Esophagus (tissue), 2 donors: ENCODE measurements around the gene ANGPTL3. TPM values are rescaled to one million over a fixed set of nuclear protein-coding genes. Genes with fewer than 3 reads are reported as not detected.

Experiments used
- H3K27ac ChIP-seq, 2 donors: one replicate each; pipeline ENCODE4 v1.5.1; 2013; ENCODE audit warnings: low read depth in 2 of 2, mild to moderate bottlenecking in 2 of 2, inconsistent platforms in 1 of 2, low read length in 1 of 2, moderate library complexity in 1 of 2
- H3K27me3 ChIP-seq, 2 donors: one replicate each; pipeline ENCODE4 v1.6.1; 2013; ENCODE audit warnings: low read length in 2 of 2, control low read depth in 1 of 2, mild to moderate bottlenecking in 1 of 2; ENCODE audit not compliant: insufficient read depth in 2 of 2, control insufficient read depth in 1 of 2
- H3K36me3 ChIP-seq, 2 donors: one replicate each; pipeline ENCODE4 v1.6.1; 2013; ENCODE audit warnings: low read length in 1 of 2; ENCODE audit not compliant: control insufficient read depth in 2 of 2, insufficient read depth in 2 of 2
- H3K4me1 ChIP-seq, 2 donors: one replicate each; pipeline ENCODE4 v1.6.1; 2013; ENCODE audit warnings: low read length in 1 of 2; ENCODE audit not compliant: control insufficient read depth in 2 of 2, insufficient read depth in 2 of 2
- H3K4me3 ChIP-seq, 2 donors: one replicate each; pipeline ENCODE4 v1.5.1; 2013; ENCODE audit warnings: low read length in 2 of 2, mild to moderate bottlenecking in 2 of 2, low read depth in 1 of 2, moderate library complexity in 1 of 2
- H3K9me3 ChIP-seq, 2 donors: one replicate each; pipeline ENCODE4 v1.6.1; 2013; ENCODE audit warnings: mild to moderate bottlenecking in 2 of 2, low read depth in 1 of 2, low read length in 1 of 2, moderate library complexity in 1 of 2; ENCODE audit not compliant: control insufficient read depth in 2 of 2, insufficient read depth in 1 of 2
- WGBS, 2 donors: extraction: QIAGEN DNeasy Blood & Tissue Kit; methylation state at CpG; one replicate each; pipeline ENCODE4 v1.1.7; 2013; 5-methylcytosine and 5-hydroxymethylcytosine counted together
- polyA plus RNA-seq, 2 donors: library from polyadenylated mRNA; stranded (reverse); fragments of 200-250 nt; gene quantifications; one replicate each; pipeline ENCODE4 v1.2.3, GENCODE V29; 2013
- donor health status: healthy with polysubstance abuse.
- donor health status: Bipolar disorder and iron deficiency.

ANGPTL3 gene
- polyA plus RNA-seq, 2 donors, result not detected

GRCh38 chr1:62613890-62614289 lies 16.6 kb downstream of the ANGPTL3 start:
- H3K9me3 ChIP-seq, result no peaks in the 10 kb centered on the region
- WGBS, 2 donors, result 79 to 97% methylated on average over 1 of the region's 1 CpG
- no peaks in the 10 kb centered on the region for H3K4me1 ChIP-seq

GRCh38 chr1:62621907-62622306 lies 24.6 kb downstream of the ANGPTL3 start:
- WGBS, 2 donors, result 97% methylated on average over 1 of the region's 1 CpG
- no peaks in the 10 kb centered on the region for H3K9me3 ChIP-seq
- H3K36me3 ChIP-seq, result peaks cover 0 to 2% of the 10 kb centered on the region in 2 donors
- no peaks in the 10 kb centered on the region for H3K27me3 ChIP-seq
- no peak overlapping the region for H3K27ac ChIP-seq
- no peaks in the 10 kb centered on the region for H3K4me1 ChIP-seq
- no peak overlapping the region for H3K4me3 ChIP-seq

More at GRCh38 chr1:62613890-62614289, 16.6 kb downstream of the ANGPTL3 start:
- Histone ChIP-seq H3K36me3 (no peaks in the 10 kb centered on the region), H3K27ac (no peak overlapping the region), H3K27me3 (no peaks in the 10 kb centered on the region), H3K4me3 (no peak overlapping the region)

GRCh38 chr1:62625415-62625814 lies 28.1 kb downstream of the ANGPTL3 start:
- Histone ChIP-seq H3K27ac (no peak overlapping the region), H3K27me3 (no peaks in the 10 kb centered on the region)
- whole genome bisulfite sequencing, 2 donors, result 59 to 62% methylated on average over 1 of the region's 1 CpG

GRCh38 chr1:62628506-62628905 lies 31.2 kb downstream of the ANGPTL3 start:
- Histone ChIP-seq H3K9me3 (no peaks in the 10 kb centered on the region), H3K4me1 (no peaks in the 10 kb centered on the region), H3K27me3 (no peaks in the 10 kb centered on the region), H3K4me3 (no peak overlapping the region), H3K27ac (no peak overlapping the region), H3K36me3 (peaks cover 2 to 4% of the 10 kb centered on the region in 2 donors)
- WGBS, 2 donors, result 86 to 92% methylated on average over 1 of the region's 1 CpG

More at GRCh38 chr1:62625415-62625814, 28.1 kb downstream of the ANGPTL3 start:
- no peak overlapping the region for H3K4me3 ChIP-seq
- H3K36me3 ChIP-seq, result peaks cover 2 to 3% of the 10 kb centered on the region in 2 donors
- H3K4me1 ChIP-seq, result no peaks in the 10 kb centered on the region
- no peaks in the 10 kb centered on the region for H3K9me3 ChIP-seq

GRCh38 chr1:62637392-62638105 lies 40.2 kb downstream of the ANGPTL3 start:
- H3K27ac ChIP-seq, result no peak overlapping the region
- H3K4me3 ChIP-seq, result no peak overlapping the region
- no peaks in the 10 kb centered on the region for H3K27me3 ChIP-seq
- H3K36me3 ChIP-seq, result peaks cover 0 to 4% of the 10 kb centered on the region in 2 donors
- no peaks in the 10 kb centered on the region for H3K9me3 ChIP-seq
- WGBS, 2 donors, result 90 to 92% methylated on average over 6 of the region's 6 CpGs
- no peaks in the 10 kb centered on the region for H3K4me1 ChIP-seq

- no peak overlapping the region for H3K27ac ChIP-seq
- H3K9me3 ChIP-seq, result no peaks in the 10 kb centered on the region
- peaks cover 0 to 4% of the 10 kb centered on the region in 2 donors for H3K36me3 ChIP-seq
- H3K4me1 ChIP-seq, result no peaks in the 10 kb centered on the region
- no peak overlapping the region for H3K4me3 ChIP-seq
- no peaks in the 10 kb centered on the region for H3K27me3 ChIP-seq
- WGBS, 2 donors, result 96 to 100% methylated on average over 1 of the region's 1 CpG
Observed at GRCh38 chr1:62643283-62643682, 46.0 kb downstream of the ANGPTL3 start.

GRCh38 chr1:62652387-62652786 lies 55.1 kb downstream of the ANGPTL3 start:
- no peaks in the 10 kb centered on the region for H3K4me1 ChIP-seq
- no peaks in the 10 kb centered on the region for H3K36me3 ChIP-seq
- no peak overlapping the region for H3K4me3 ChIP-seq
- H3K9me3 ChIP-seq, result no peaks in the 10 kb centered on the region
- no peaks in the 10 kb centered on the region for H3K27me3 ChIP-seq
- no peak overlapping the region for H3K27ac ChIP-seq

GRCh38 chr1:62654744-62655143 lies 57.4 kb downstream of the ANGPTL3 start:
- H3K36me3 ChIP-seq, result no peaks in the 10 kb centered on the region
- 79 to 84% methylated on average over 1 of the region's 1 CpG for WGBS, 2 donors
- no peak overlapping the region for H3K27ac ChIP-seq
- H3K4me3 ChIP-seq, result no peak overlapping the region
- no peaks in the 10 kb centered on the region for H3K27me3 ChIP-seq
- no peaks in the 10 kb centered on the region for H3K4me1 ChIP-seq
- no peaks in the 10 kb centered on the region for H3K9me3 ChIP-seq
